Measurements from ENCODE around the gene CAP2. TPM values are rescaled to one million over a fixed set of nuclear protein-coding genes. Genes with fewer than 3 reads are reported as not detected.

The CAP2 gene
- total RNA-seq, 4 donors from 2014 or later: 3.2 to 16.2 (median 10.6) TPM

- WGBS, 2 donors: 44 to 57% methylated on average over 4 of the region's 4 CpGs
- no peak for DNase-seq
Measured at GRCh38 chr6:17417817-17418216, 24.4 kb downstream of the CAP2 start.

GRCh38 chr6:17418281-17419188, 25.1 kb downstream of the CAP2 start:
- Histone ChIP-seq H3K4me3 (replicated peaks in 1 of 3) (no peak overlapping the region), H3K27ac (no peak overlapping the region), H3K27me3 (no peaks in the 10 kb centered on the region), H3K36me3 (no peaks in the 10 kb centered on the region), H3K9me3 (no peaks in the 10 kb centered on the region), H3K4me1 (peaks cover 4 to 14% of the 10 kb centered on the region in 2 donors)
- TF ChIP-seq CTCF (IDR thresholded peaks at IDR 0.05): no peak
- TF ChIP-seq POLR2A (IDR thresholded peaks at IDR 0.05): no peak
- no peak for DNase-seq
- 55 to 65% methylated on average over 12 of the region's 12 CpGs for WGBS, 2 donors
- intact Hi-C loops (cut with DNase I): no loop called here

More at GRCh38 chr6:17417817-17418216, 24.4 kb downstream of the CAP2 start:
- no peak overlapping the region for H3K27ac ChIP-seq
- H3K27me3 ChIP-seq: no peaks in the 10 kb centered on the region
- intact Hi-C loops (cut with DNase I): no loop called here
- H3K9me3 ChIP-seq: no peaks in the 10 kb centered on the region
- H3K36me3 ChIP-seq: no peaks in the 10 kb centered on the region
- no peak overlapping the region for H3K4me3 ChIP-seq (replicated peaks in 1 of 3)
- peaks cover 4 to 18% of the 10 kb centered on the region in 2 donors for H3K4me1 ChIP-seq
- TF ChIP-seq CTCF (IDR thresholded peaks at IDR 0.05): no peak
- no peak for TF ChIP-seq POLR2A (IDR thresholded peaks at IDR 0.05)

GRCh38 chr6:17419189-17419575, 25.8 kb downstream of the CAP2 start:
- Histone ChIP-seq H3K4me1 (peaks cover 4 to 14% of the 10 kb centered on the region in 2 donors), H3K27me3 (no peaks in the 10 kb centered on the region), H3K9me3 (no peaks in the 10 kb centered on the region), H3K4me3 (replicated peaks in 1 of 3) (no peak overlapping the region), H3K27ac (no peak overlapping the region), H3K36me3 (no peaks in the 10 kb centered on the region)
- TF ChIP-seq POLR2A (IDR thresholded peaks at IDR 0.05): no peak
- no peak for TF ChIP-seq CTCF (IDR thresholded peaks at IDR 0.05)
- 31% methylated on average over 3 of the region's 3 CpGs for WGBS, 2 donors
- DNase-seq: no peak
- intact Hi-C loops (cut with DNase I): no loop called here

- intact Hi-C loops (cut with DNase I): no loop called here
- WGBS, 2 donors: 92 to 94% methylated on average over 2 of the region's 2 CpGs
- no peak for DNase-seq
- Histone ChIP-seq H3K4me1 (peaks cover 4 to 14% of the 10 kb centered on the region in 2 donors), H3K4me3 (replicated peaks in 1 of 3) (no peak overlapping the region), H3K27me3 (no peaks in the 10 kb centered on the region), H3K9me3 (no peaks in the 10 kb centered on the region), H3K27ac (no peak overlapping the region), H3K36me3 (no peaks in the 10 kb centered on the region)
- TF ChIP-seq CTCF (IDR thresholded peaks at IDR 0.05): no peak
- no peak for TF ChIP-seq POLR2A (IDR thresholded peaks at IDR 0.05)
Measured at GRCh38 chr6:17420368-17420767, 27.0 kb downstream of the CAP2 start.

GRCh38 chr6:17421406-17421805, 28.0 kb downstream of the CAP2 start:
- Histone ChIP-seq H3K27ac (no peak overlapping the region), H3K4me1 (peaks cover 4 to 14% of the 10 kb centered on the region in 2 donors), H3K9me3 (no peaks in the 10 kb centered on the region), H3K36me3 (no peaks in the 10 kb centered on the region), H3K27me3 (no peaks in the 10 kb centered on the region), H3K4me3 (replicated peaks in 1 of 3) (no peak overlapping the region)
- WGBS, 2 donors: 93 to 95% methylated on average over 7 of the region's 7 CpGs
- DNase-seq: no peak
- TF ChIP-seq CTCF (IDR thresholded peaks at IDR 0.05): no peak
- no peak for TF ChIP-seq POLR2A (IDR thresholded peaks at IDR 0.05)
- intact Hi-C loops (cut with DNase I): no loop called here

Data from thyroid gland (tissue), 4 donors.